HG03280 (cell line): ENCODE measurements around the gene AHDC1.
"Not testable (repeated sequence)": the region's sequence is repeated elsewhere in the genome, so short reads cannot be mapped to it uniquely, and the experiment has no call there.

Experiments
- ATAC-seq: cut with Tn5 transposase; IDR thresholded peaks from one replicate; pipeline ENCODE4 v1.9.1; 2021; ENCODE audit warnings: mild to moderate bottlenecking, moderate library complexity; ENCODE audit not compliant: unreplicated experiment

AHDC1 gene

GRCh38 chr1:27633640-27634176 is 29.8 kb upstream of the AHDC1 start:
- no peak for ATAC-seq

GRCh38 chr1:27633298-27633610 is 29.3 kb upstream of the AHDC1 start:
- no peak for ATAC-seq

GRCh38 chr1:27632387-27633297 is 28.7 kb upstream of the AHDC1 start:
- ATAC-seq, result no peak

GRCh38 chr1:27630859-27631491 is 27.0 kb upstream of the AHDC1 start:
- ATAC-seq, result no peak

GRCh38 chr1:27628712-27629111 is 24.8 kb upstream of the AHDC1 start:
- ATAC-seq, result no peak

- not testable (repeated sequence) for ATAC-seq
Observed at GRCh38 chr1:27627733-27628132, 23.8 kb upstream of the AHDC1 start.

- ATAC-seq, result no peak
Observed at GRCh38 chr1:27627061-27627460, 23.1 kb upstream of the AHDC1 start.

GRCh38 chr1:27626031-27626935 is 22.3 kb upstream of the AHDC1 start:
- no peak for ATAC-seq

GRCh38 chr1:27624467-27625178 is 20.7 kb upstream of the AHDC1 start:
- no peak for ATAC-seq

- ATAC-seq, result no peak
Observed at GRCh38 chr1:27623327-27624212, 19.6 kb upstream of the AHDC1 start.

- no peak for ATAC-seq
Observed at GRCh38 chr1:27622828-27623227, 18.9 kb upstream of the AHDC1 start.

GRCh38 chr1:27621051-27621920 is 17.3 kb upstream of the AHDC1 start:
- no peak for ATAC-seq

- not testable (repeated sequence) for ATAC-seq
Observed at GRCh38 chr1:27619782-27620438, 16.0 kb upstream of the AHDC1 start.

- ATAC-seq, result no peak
Observed at GRCh38 chr1:27618341-27619082, 14.6 kb upstream of the AHDC1 start.

- no peak for ATAC-seq
Observed at GRCh38 chr1:27617420-27617819, 13.5 kb upstream of the AHDC1 start.

- ATAC-seq, result no peak
Observed at GRCh38 chr1:27616441-27616840, 12.5 kb upstream of the AHDC1 start.
